GM12891 (cell line): ENCODE results near the gene GRAMD1A.

Experiments
- PAX5 ChIP-seq: IDR thresholded peaks from 2 replicates; pipeline ENCODE4 v1.6.1; 2011; ENCODE audit warnings: low read length, moderate library complexity, mild to moderate bottlenecking; ENCODE audit not compliant: insufficient read depth, severe bottlenecking
- POLR2A ChIP-seq: IDR thresholded peaks from 2 replicates; pipeline ENCODE4 v1.6.1; 2011; ENCODE audit warnings: low read depth, low read length, control low read depth
- POLR2AphosphoS5 ChIP-seq: IDR thresholded peaks from 2 replicates; pipeline ENCODE4 v1.6.1; 2011; ENCODE audit warnings: low read depth, low read length, control low read depth

GRCh38 chr19:35021596-35021995 lies 21.5 kb downstream of the GRAMD1A start:
- TF ChIP-seq PAX5 (no peak), POLR2A (no peak), POLR2AphosphoS5 (no peak)
